HEK293T (cell line): ENCODE data around the gene FCAMR.

Experiments used
- CTBP1 ChIP-seq: fragments of 450-650 bp; IDR thresholded peaks from 2 replicates; pipeline ENCODE4 v1.6.1; 2016; ENCODE audit warnings: borderline replicate concordance
- NFRKB ChIP-seq: fragments of 450-650 bp; IDR thresholded peaks from 2 replicates; pipeline ENCODE4 v1.6.1; 2016; ENCODE audit warnings: mild to moderate bottlenecking, moderate library complexity
- SUZ12 ChIP-seq: fragments of 450-650 bp; IDR thresholded peaks from 2 replicates; pipeline ENCODE4 v1.6.1; 2016; ENCODE audit warnings: mild to moderate bottlenecking

DNA sequence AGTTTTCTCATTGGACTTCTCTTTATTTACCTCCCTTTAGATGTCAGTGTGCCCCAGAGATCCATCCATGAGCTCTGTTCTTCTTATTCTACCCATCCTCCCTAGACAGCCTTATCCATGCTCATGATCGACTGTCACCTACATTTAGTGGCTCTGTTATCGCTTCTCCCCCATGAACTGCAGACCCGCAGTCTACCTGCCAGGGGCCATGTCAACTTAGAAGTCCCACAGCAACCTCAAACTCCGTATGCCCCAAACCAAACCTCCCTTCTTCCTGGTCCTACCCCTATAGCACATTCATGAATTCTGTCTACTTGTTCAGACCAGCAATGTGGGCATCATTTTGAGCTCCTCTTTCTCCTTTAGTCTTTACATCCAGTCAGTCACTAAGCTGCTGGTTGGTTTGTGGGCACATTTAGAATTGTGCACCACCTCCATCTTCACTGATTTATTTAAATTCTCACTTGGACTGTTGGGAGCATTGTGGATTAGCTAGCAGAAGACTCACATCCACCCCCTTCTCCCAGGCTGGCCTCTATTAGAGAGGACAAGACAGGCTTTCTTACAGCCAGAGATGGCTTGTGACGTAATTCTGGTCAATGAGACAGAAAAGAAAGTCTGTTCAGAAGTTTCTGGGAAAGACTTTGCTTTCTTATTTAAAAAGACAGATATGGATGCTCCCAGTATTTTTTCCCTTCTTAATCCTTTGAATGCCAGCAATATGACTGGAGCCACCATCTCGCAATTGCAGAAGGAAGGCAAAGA is 43.2 kb upstream of the FCAMR start:
- TF ChIP-seq CTBP1 (no peak), NFRKB (no peak), SUZ12 (no peak)
